ENCODE data around the gene C11orf24. TPM values are rescaled to one million over a fixed set of nuclear protein-coding genes. Genes with fewer than 3 reads are reported as not detected.

The C11orf24 gene
- total and polyA plus RNA-seq, 9 of the 15 experiments (the other 6 are each of a cell fraction or from before 2014, with no cell fraction given): 2.0 to 65.2 (median 32.5) TPM

DNA sequence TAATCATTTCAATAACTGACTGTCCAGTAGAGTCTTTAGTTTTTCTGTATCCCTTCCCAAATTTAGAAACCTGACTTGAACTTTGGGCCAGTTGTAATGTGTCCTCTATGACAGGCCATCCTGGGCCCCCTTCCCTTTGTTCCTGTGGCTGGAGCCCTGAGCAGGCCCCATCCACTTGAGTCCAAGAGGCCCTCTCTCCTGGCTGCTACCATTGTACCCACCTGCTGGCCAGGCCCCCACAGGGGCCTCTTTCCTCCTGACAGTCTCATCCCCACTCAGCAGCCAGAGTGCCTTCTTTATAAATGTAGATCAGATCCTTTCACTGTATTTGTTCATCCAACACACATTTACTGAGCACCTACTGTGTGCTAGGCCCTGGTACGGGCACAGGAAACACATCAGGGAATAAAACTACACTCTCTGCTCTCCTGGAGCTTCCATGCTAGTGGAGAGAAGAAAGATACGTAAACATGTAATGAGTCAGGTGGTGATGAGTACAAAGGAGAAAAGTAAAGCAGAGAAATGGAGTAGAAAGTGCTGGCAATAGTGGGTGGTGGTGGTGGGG lies 37.9 kb upstream of the C11orf24 start:
- no peak for TF ChIP-seq RFX7 (CRISPR knock-in tag; IDR thresholded peaks at IDR 0.05)
- TF ChIP-seq ZNF133 (CRISPR knock-in tag; IDR thresholded peaks at IDR 0.05): no peak
- no peak for TF ChIP-seq ZNF217 (CRISPR knock-in tag; IDR thresholded peaks at IDR 0.05)
- TF ChIP-seq ZKSCAN1 (IDR thresholded peaks at IDR 0.05; ENCODE audit: low read depth, low read length): peak; percentile 85; the same call in 1 of the 2 replicates
- TF ChIP-seq ZFP30 (CRISPR knock-in tag; IDR thresholded peaks at IDR 0.05; ENCODE audit: borderline replicate concordance): no peak
- TF ChIP-seq, protein P1, sequence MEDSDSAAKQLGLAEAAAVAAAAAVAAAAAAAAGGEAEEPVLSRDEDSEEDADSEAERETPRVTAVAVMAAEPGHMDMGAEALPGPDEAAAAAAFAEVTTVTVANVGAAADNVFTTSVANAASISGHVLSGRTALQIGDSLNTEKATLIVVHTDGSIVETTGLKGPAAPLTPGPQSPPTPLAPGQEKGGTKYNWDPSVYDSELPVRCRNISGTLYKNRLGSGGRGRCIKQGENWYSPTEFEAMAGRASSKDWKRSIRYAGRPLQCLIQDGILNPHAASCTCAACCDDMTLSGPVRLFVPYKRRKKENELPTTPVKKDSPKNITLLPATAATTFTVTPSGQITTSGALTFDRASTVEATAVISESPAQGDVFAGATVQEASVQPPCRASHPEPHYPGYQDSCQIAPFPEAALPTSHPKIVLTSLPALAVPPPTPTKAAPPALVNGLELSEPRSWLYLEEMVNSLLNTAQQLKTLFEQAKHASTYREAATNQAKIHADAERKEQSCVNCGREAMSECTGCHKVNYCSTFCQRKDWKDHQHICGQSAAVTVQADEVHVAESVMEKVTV (CRISPR knock-in tag; IDR thresholded peaks at IDR 0.05): no peak
- no peak for TF ChIP-seq RAD21 (CRISPR knock-in tag; conservative IDR thresholded peaks at IDR 0.05 in 1 of 2, IDR thresholded peaks at IDR 0.05 in 1 of 2)
- Histone ChIP-seq H3K9ac (ENCODE audit: insufficient read depth in 1 of 2, low read depth in 2 of 2, low read length in 2 of 2) (no peak overlapping the region), H2AFZ (ENCODE audit: low read depth, low read length) (no peak overlapping the region), H3K27me3 (ENCODE audit: control insufficient read depth in 2 of 2, insufficient read depth in 2 of 2, low read length in 2 of 2) (no peaks in the 10 kb centered on the region), H3K27ac (ENCODE audit: extremely low read depth, low read depth, low read length) (no peak overlapping the region), H3K4me3 (no peak overlapping the region), H3K9me3 (replicated peaks; ENCODE audit: control insufficient read depth, insufficient read depth, low read depth, low read length) (peaks cover 1% of the 10 kb centered on the region; the same call in 1 of the 2 replicates), H3K9me1 (ENCODE audit: control insufficient read depth, insufficient read depth, low read length) (no peaks in the 10 kb centered on the region), H4K20me1 (replicated peaks; ENCODE audit: control insufficient read depth, insufficient read depth, low read length) (peaks cover under 1% of the 10 kb centered on the region; the same call in 1 of the 2 replicates), H3K4me1 (replicated peaks in 1 of 2; ENCODE audit: control insufficient read depth in 2 of 2, insufficient read depth in 2 of 2, low read length in 2 of 2) (peaks cover 2 to 30% of the 10 kb centered on the region in 2 experiments; a peak in 3 of 5 replicates), H3K79me2 (ENCODE audit: control insufficient read depth, insufficient read depth, low read length) (peaks cover 22% of the 10 kb centered on the region), H3K4me2 (ENCODE audit: insufficient read depth, low read length) (no peak overlapping the region), H3K36me3 (ENCODE audit: control insufficient read depth, insufficient read depth, low read length) (no peaks in the 10 kb centered on the region)
- ChIA-PET CTCF (ENCODE audit: low intra/inter-chr PET ratio) (no interaction called here), POLR2A (interaction anchor here (1.4 to 2.0 kb wide), 2 partner anchors 17 to 38 kb away, joined by 4 to 12 read pairs; partner anchors contain the start of gene C11orf24)
- DNase-seq (ENCODE audit: extremely low read depth in 1 of 4, low spot score in 3 of 4) (no peak), FAIRE-seq (no peak), ATAC-seq (no peak)
- intact Hi-C loops (cut with micrococcal nuclease) (no loop called here), in situ Hi-C loops (cut with MboI) (no loop called here)
- WGBS (ENCODE audit: insufficient coverage, low coverage, missing lambda C conversion rate): 72% methylated on average over 2 of the region's 2 CpGs
- no TSS peak for BruUV-seq (replicated peaks)
